ENCODE results near the gene SLC45A3.

DNA sequence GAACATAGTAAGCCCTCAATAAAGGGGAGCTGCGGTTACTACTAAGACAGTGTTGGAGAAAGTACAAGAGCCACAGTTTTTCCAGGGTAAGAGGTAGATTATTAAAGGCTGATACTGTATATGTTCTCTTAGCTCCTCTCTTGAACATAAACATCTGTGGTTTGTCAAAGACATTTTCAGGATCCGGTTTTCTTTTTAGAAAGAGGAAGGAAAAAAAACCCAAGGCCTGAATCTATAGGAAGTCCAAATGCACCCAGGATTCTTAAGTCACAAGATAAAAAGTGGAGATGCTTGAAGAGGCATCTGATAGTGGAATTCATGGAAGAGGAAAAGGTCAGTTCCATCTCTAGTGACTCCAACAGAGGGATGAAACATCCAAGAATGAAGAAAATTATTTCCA, 24.6 kb upstream of the SLC45A3 start:
- TF ChIP-seq, protein P1, sequence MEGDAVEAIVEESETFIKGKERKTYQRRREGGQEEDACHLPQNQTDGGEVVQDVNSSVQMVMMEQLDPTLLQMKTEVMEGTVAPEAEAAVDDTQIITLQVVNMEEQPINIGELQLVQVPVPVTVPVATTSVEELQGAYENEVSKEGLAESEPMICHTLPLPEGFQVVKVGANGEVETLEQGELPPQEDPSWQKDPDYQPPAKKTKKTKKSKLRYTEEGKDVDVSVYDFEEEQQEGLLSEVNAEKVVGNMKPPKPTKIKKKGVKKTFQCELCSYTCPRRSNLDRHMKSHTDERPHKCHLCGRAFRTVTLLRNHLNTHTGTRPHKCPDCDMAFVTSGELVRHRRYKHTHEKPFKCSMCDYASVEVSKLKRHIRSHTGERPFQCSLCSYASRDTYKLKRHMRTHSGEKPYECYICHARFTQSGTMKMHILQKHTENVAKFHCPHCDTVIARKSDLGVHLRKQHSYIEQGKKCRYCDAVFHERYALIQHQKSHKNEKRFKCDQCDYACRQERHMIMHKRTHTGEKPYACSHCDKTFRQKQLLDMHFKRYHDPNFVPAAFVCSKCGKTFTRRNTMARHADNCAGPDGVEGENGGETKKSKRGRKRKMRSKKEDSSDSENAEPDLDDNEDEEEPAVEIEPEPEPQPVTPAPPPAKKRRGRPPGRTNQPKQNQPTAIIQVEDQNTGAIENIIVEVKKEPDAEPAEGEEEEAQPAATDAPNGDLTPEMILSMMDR (IDR thresholded peaks at IDR 0.05), result no peak
- TF ChIP-seq POLR2A (IDR thresholded peaks at IDR 0.05), result no peak
